Measurements from ENCODE around the gene CCL23. TPM values are rescaled to one million over a fixed set of nuclear protein-coding genes. Genes with fewer than 3 reads are reported as not detected.

The CCL23 gene
- total and polyA plus RNA-seq, 7 donors: 0.18 to 0.47 (median 0.38) TPM; not detected in 4

GRCh38 chr17:35978346-35978745 lies 39.4 kb downstream of the CCL23 start:
- no peak overlapping the region for H3K4me3 ChIP-seq
- no peak overlapping the region for H3K27ac ChIP-seq
- WGBS, 3 donors: 68 to 76% (median 72%) methylated on average over 3 of the region's 3 CpGs
- TF ChIP-seq CTCF (IDR thresholded peaks at IDR 0.05): no peak
- ATAC-seq (no peak), DNase-seq (no peak)
- H3K27me3 ChIP-seq (ENCODE audit: insufficient read depth in 3 of 3, low read length in 2 of 3): peaks cover 0 to 3% (median 0%) of the 10 kb centered on the region in 3 donors
- H3K4me1 ChIP-seq: no peaks in the 10 kb centered on the region
- no peaks in the 10 kb centered on the region for H3K9me3 ChIP-seq
- intact Hi-C loops (cut with DNase I): no loop called here
- no peaks in the 10 kb centered on the region for H3K36me3 ChIP-seq (ENCODE audit: insufficient read depth in 1 of 2, low read depth in 1 of 2)

- Histone ChIP-seq H3K36me3 (ENCODE audit: insufficient read depth in 1 of 2, low read depth in 1 of 2) (no peaks in the 10 kb centered on the region), H3K4me3 (no peak overlapping the region), H3K9me3 (no peaks in the 10 kb centered on the region), H3K4me1 (no peaks in the 10 kb centered on the region), H3K27ac (no peak overlapping the region), H3K27me3 (ENCODE audit: insufficient read depth in 3 of 3, low read length in 2 of 3) (peaks cover 0 to 3% (median 0%) of the 10 kb centered on the region in 3 donors)
- WGBS, 3 donors: 86 to 94% (median 90%) methylated on average over 7 of the region's 7 CpGs
- ATAC-seq (no peak), DNase-seq (no peak)
- intact Hi-C loops (cut with DNase I): no loop called here
- no peak for TF ChIP-seq CTCF (IDR thresholded peaks at IDR 0.05)
These were observed 40.3 kb downstream of the CCL23 start for GRCh38 chr17:35977509-35977908.

GRCh38 chr17:35973333-35974260 lies 44.2 kb downstream of the CCL23 start:
- DNase-seq (no peak), ATAC-seq (no peak)
- H3K27ac ChIP-seq: no peak overlapping the region
- 54 to 59% (median 55%) methylated on average over 10 of the region's 10 CpGs for WGBS, 3 donors
- intact Hi-C loops (cut with DNase I): loop anchor here (5.0 kb wide), 3 partner anchors 99 to 509 kb away; no protein-coding TSS in a partner anchor
- no peaks in the 10 kb centered on the region for H3K4me1 ChIP-seq
- no peak overlapping the region for H3K4me3 ChIP-seq
- H3K36me3 ChIP-seq (ENCODE audit: insufficient read depth in 1 of 2, low read depth in 1 of 2): no peaks in the 10 kb centered on the region
- no peak for TF ChIP-seq CTCF (IDR thresholded peaks at IDR 0.05)
- no peaks in the 10 kb centered on the region for H3K9me3 ChIP-seq
- H3K27me3 ChIP-seq (ENCODE audit: insufficient read depth in 3 of 3, low read length in 2 of 3): no peaks in the 10 kb centered on the region

GRCh38 chr17:35972945-35973332 lies 44.8 kb downstream of the CCL23 start:
- intact Hi-C loops (cut with DNase I): loop anchor here (5.0 kb wide), 3 partner anchors 99 to 509 kb away; no protein-coding TSS in a partner anchor
- H3K27me3 ChIP-seq (ENCODE audit: insufficient read depth in 3 of 3, low read length in 2 of 3): no peaks in the 10 kb centered on the region
- no peaks in the 10 kb centered on the region for H3K4me1 ChIP-seq
- no peaks in the 10 kb centered on the region for H3K9me3 ChIP-seq
- ATAC-seq (no peak), DNase-seq (no peak)
- H3K4me3 ChIP-seq: no peak overlapping the region
- WGBS, 3 donors: 71 to 73% (median 72%) methylated on average over 4 of the region's 4 CpGs
- H3K27ac ChIP-seq: no peak overlapping the region
- TF ChIP-seq CTCF (IDR thresholded peaks at IDR 0.05): no peak
- no peaks in the 10 kb centered on the region for H3K36me3 ChIP-seq (ENCODE audit: insufficient read depth in 1 of 2, low read depth in 1 of 2)
